GM18909 (cell line): ENCODE measurements around the gene HIPK4.
"Not testable (repeated sequence)": the region's sequence is repeated elsewhere in the genome, so short reads cannot be mapped to it uniquely, and the experiment has no call there.

Experiments
- ATAC-seq: cut with Tn5 transposase; IDR thresholded peaks from one replicate; pipeline ENCODE4 v1.9.1; 2021; ENCODE audit warnings: mild to moderate bottlenecking; ENCODE audit not compliant: unreplicated experiment, poor library complexity

Gene HIPK4

DNA sequence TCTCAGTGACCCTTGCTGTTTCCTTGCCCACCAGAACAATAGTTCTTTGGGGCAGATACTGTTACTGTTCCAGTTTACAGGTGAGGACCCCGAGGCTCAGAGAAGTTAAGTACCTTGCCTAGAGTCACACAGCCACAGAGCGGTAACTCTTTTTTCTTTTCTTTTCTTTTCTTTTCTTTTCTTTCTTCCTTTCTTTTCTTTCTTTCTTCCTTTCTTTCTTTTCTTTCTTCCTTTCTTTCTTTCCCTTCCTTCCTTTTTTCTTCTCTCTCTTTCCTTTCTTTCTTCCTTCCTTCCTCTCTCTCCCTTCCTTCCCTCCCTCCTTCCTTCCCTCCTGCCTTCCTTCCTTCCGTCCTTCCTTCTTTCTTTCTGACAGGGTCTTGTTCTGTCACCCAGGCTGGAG, 28.1 kb upstream of the HIPK4 start:
- no peak for ATAC-seq

DNA sequence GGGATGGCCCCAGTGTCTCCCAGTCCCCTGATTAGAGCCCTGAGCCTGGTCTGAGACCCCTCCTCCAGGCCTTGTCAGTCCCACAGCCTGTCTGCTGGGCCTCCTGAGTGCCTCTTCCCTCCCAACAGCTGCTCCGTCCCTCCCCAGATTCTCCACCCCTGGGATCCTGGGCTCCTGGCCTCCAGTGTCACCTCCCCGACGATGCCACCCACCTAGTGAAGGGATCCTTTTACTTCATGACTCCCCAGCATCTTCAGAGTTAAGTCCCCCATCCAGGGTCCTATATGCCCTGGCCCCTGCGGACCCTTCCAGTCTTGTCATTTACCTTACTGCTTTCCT, 27.6 kb upstream of the HIPK4 start:
- ATAC-seq, result no peak

DNA sequence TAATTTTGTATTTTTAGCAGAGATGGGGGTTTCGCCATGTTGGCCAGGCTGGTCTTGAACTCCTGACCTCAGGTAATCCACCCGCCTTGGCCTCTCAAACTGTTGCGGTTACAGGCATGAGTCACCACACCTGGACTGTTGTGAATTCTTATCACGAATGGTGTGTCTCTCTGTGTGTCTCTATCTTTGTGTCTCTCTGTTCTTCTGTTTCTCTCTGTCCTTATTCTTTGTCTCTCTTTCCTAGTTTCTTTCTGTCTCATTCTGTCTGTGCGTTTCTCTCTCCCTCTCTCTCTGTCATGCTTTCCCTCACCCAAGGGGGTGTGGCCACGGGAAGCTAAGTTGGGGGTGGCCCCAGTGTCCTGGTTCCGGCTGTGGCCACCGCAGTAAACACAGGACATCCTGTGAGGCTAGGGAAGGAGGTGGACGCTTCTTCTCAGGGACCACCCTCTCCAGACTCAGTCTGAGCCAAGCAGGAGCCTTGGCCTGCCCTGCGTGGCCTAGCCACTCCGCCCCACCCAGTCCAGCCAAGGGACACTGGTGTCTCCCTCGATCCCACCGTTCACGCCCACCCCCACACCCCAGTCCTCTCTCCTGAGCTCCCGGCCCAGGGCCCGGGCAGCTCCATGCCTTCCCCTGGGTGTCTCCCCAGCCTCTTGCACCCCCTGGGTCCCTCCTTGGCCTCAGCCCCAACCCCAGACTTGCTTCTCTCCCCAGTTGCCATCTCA, 27.1 kb upstream of the HIPK4 start:
- ATAC-seq, result peak; percentile 24

DNA sequence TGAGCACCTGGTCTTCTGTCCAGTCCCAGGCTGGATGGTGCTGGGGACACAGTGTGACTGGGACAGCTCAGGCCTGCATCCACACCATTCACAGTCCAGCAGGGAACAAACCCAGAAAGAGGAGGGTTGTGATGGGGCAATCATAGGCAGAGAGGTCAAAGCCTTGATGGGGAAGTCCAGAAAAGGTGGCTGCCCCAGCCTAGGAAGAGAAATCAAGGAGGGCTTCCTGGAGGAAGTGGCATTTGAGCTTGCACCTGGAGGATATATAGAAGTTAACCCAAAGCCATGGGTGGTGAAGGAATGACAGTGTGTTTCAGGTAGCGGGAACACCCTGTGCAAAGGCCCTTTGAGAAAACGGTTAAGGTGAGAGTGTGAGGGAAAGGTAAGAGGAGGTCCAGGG, 25.8 kb upstream of the HIPK4 start:
- ATAC-seq, result no peak

DNA sequence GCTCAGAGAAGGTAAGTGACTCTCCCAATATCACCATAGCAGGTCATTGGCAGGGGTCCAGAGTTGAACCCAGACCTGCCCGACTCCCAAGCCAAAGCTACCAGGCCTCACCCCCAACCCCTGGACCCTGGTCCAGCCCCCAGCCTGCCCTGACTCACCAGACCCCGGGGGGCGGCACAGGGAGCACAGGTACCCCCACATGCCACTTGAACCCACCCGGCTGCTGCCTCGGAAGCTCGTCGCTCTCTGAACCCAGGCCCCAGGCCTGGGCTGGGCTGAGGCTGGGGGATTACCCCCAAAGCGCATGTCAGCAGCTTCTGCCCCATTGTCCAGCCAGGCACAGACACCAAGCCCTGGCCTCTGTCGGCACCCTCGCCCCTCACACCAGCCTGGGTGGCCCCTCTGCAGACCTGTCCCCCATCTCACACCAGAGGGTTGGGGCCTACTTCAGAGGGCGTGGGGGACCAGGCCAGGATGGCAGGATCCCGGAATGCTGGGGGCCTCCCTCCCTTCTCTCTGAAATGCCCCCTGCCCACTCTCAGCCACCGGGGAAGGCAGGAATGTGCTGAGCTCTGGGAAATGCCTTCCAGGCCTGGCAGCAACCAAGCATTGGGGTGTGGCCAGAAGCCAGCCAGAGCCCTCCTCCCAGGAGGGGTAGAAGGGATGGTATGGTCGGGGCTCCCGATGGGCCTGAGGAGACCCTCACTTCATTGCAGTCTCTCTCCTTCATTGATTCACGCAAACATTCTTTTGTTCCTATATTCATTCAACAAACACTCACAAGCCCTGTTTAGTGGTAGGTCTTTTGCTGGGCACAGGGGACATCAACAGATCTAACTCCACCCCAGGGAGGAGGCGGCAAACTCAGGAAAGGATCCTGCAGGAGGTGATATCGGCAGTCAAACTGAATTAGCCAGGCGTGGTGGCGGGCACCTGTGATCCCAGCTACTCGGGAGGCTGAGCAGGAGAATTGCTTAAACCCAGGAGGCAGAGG, 24.9 kb upstream of the HIPK4 start:
- ATAC-seq, result no peak

DNA sequence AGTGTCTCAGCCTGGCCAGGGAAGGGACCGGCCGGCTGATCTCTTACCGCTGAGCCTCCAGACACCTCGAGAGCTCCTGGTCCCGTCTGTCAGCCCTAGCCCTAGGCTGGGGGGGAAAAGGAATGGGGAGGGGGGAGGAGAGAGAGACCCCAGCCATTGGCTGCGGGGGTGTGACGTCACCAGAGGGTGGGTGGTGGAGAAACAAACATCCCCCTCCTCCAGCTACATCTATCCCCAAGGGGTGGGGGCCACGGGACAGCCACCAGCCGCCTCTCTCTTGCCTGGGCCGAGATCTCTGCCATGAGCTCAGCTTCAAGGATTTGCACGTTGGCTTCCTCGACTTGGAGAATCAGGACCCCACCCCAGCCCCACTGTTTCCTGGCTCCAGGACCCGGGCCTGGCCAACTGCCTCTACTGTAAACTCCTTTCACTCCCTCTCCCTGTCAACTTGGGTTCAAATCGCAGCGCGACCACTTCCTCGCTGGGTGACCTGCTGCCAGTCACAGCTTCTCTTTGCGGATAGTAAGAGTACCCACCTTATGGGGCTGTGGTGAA, 23.4 kb upstream of the HIPK4 start, which contains the start of gene PRX:
PRX (minus strand) TSS at position 88 of the 555 bp plus-strand sequence. CDS start 5,446 bp downstream, outside the sequence.
- ATAC-seq, result no peak

DNA sequence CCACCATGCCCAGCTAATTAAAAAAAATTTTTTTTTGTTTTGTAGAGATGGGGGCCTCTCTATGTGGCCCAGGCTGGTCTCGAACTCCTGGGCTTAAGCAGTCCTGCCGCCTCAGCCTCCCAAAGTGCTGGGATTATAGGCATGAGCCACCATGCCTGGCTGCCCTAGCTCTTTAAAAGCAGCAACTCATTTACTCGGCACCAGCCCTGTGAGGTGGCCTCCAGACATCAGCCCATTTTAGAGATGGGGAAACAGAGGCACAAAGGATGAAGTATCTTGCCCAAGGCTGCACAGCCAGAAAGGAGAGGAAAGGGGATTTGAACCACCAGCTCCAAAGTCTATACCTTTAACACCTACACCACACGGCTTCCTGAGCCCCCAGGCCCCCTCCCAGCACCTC, 22.9 kb upstream of the HIPK4 start:
- no peak for ATAC-seq

DNA sequence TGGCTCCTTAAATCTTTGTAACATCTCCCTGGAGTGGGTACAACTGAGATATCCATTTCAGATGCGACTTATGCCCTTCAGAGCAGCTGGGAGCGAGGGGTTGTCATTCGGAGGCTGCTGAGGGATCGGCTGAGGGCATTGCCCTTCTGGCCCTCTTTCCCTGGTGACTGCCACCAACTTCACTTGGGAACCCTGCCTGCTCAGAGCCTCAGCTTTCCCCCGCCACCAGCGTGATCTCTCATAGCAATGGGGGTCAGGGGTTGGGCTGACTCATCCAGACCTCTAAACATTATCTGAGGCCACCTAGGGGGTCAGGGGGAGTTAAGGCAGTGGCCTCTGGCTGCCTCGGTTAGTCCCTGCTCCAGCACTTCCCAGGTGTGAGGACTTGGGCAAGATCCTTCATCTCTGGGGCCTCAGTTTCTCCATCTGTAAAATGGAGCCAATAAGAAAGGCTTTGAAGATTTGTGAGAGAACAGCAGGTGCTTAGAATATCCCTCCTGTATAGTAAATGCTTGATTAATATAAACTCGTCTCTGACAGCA, 22.0 kb upstream of the HIPK4 start:
- no peak for ATAC-seq

DNA sequence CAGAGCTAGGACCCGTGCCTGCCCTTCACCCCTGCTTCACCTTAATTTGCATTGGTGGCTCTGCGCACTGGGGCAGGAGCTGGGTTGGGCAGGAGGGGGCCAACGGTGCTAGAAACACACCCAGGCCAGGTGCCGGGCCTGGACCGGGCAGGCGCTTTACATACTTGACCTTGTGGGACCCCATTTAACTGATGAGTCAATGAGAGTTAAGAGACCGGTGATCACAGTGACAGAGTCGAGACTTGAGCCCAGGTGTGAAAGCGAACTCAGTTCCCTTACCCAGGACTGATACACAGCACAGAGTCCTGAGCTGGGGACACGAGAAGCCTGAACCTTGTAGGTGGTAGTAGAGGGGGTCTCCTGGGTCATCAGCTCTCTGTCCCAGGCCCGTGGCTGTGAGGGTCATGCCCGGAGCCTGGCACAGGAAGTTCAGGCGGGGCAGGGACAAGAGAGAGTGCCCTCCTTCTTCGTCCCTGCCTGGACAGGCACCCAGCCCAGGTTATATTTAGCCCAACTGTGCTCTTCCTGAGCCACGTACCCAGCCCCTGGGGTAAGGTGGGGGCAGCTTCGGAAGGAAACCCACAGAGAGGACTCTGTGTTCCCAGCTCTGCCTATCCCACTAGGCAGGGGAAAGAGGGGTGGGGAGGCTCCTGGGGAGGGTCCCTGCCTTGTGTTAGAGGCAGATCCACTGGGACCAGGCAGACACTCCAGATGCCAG, 21.3 kb upstream of the HIPK4 start:
- ATAC-seq, result no peak

DNA sequence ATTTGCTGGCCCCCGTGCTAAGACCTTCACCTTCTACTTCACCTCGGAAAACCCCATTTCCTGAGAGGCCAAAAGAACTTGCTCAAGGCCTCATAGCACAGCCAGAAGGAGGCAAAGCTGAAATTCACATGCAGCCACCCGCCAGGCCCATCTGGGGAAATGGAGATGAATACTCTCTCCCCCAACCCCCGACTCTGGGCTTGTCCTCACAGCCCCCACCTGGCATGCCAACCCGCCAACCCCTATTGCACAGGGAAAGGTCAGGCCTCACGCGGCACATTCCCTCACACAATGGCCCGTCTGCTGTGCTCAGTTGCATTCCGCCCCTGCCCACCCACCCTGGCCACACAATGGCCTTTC, 20.0 kb upstream of the HIPK4 start:
- no peak for ATAC-seq

DNA sequence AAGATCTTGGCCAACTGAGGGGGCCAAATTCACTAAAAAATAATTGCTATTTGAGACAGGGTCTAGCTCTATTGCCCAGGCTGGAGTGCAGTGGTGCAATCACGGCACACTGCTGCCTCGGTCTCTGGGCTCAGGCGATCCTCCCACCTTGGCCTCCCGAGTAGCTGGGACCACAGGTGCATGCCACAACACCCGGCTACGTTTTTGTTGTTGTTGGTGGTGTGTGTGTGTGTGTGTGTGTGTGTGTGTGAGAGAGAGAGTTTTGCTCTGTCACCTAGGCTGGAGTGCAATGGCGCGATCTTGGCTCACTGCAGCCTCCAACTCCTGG, 18.6 kb upstream of the HIPK4 start:
- not testable (repeated sequence) for ATAC-seq

DNA sequence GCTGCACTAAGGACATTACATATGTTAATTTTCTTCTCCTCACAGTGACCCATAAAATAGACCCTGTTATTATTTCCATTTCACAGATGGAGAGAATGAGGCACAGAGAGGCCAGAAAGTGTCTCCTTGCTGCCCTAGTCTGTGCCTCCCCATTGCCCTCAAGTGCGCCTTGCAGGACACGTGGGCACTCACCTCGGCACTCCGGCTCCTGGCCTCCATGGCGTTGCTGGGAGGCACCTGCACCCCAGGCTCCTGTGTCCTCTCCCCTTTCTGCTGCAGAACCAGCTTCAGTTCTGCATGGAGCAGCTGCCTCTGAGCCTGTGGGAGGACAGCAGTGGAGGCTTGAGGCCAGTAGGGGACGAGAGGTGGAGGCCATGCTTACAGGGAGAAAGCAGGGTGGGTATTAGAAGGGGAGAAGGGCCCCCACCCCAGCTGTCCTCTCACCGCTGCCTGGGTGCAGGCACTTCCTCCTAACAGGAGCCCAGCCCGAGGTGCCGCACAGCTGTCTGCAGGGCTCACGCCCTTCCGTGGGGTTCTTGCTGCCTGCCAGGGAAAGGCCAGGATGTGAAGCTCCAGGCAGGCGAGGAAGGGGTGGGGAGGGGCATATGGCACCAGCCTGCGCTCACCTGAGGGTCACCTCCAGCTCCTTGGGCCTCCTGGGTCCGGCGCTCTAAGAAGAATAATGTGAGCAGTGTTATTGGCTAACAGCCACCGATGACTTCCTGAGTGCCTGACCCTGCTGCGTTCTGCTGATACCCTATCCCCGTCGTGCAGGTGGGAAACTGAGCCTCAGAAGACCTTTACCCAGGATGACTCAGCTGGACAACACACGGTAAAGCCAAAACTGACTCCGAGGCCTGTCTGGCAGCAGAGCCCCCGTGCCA, 18.0 kb upstream of the HIPK4 start:
- no peak for ATAC-seq

DNA sequence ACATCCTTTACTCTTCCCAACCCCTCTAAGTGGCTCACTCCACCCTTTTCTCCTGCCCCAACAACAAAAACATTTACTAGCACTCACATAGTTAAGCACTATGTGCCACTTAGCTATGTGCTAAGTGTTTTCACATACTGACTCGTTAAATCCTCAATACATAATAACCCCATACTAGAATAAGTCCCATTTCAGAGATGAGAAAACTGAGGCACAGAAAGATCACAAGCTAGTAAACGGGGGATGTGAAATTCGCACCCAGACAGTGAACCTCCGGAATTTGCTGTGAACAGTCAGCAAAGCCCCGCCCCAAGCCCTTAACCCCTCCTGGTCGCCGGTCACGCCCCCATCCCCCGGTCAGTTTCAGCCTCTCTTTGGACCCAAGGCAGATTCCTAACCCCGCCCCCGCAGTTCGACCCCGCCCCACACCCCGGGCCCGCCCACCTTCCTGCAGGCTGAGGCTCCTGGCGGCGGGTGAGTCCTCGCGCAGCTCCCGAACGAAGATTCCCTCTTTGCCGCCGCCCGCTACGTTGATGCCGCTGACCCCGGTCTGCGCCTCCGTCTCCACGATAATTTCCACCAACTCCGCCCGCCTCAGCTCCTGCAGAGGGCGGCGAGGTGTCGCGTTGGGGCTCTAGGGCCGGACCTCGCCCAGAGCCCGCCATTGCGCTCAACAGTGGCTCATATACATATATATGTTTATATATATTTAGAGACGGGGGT, 13.4 kb upstream of the HIPK4 start:
- peak; percentile 58 for ATAC-seq

DNA sequence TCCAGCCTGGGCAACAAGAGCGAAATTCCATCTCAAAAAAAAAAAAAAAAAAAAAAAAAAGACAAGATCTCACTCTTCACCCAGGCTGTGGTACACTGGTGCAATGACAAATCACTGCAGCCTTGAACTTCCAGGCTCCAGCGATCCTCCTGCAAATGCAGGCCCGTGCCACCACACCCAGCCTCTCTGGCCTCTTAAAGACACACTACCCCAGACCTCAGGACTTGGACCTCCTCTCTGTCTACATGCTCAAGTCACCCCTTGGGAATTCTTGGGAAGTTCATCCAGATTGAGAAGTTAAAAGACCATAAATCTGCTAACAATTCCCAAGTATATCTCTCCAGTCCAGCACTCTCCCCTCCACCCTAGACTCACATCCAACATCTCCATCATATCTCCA, 10.6 kb upstream of the HIPK4 start:
- ATAC-seq, result no peak

DNA sequence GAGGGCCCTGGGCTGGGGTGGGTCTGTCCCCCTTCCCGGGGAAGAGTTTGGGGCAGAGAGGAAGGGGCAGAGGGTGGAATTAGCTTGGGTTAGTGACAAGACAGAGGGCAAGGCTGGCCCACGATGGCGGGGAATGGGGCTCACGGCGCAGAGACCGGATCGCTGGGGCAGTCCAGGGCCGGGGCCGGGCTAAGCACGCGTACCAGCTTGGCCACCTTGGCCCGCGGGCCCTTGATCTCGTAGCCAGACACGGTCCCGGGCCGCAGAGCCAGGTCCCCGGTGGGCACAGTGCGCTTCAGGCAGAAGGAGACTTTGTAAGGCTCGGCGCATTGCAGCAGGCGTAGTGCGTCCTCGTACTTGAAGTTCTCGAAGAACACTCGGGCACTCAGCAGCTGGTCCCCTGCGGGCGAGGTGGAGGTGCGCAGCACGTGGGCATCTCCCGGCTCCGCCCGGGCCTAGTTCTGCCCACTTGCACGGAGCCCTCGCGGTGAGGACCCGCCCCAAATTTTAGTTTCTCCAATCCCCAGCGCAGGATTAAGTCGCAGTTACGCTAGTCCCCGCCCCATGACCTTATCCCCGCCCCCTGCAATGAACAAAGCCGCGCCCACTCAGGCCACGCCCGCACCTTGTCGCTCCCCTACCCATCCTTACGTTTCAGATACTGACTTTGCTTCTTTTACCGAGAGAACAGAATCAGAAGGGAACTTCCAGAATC, 8.6 kb upstream of the HIPK4 start:
- no peak for ATAC-seq

DNA sequence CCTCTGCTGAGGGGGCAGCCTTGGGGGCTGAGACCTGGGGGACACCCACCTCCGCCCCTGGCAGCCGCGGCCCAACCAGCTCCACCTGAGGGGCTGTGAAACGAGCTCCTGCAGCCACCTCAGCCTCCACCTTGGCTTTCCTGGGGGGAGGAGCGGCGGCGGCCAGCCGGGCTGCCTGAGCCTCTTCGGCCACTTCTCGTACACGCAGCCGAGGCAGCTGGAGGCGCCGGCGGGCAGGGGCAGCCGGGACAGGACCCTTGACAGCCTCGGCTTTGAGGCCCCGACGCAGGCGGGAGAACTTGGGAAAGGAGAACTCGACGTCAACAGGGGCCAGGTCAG, 7.6 kb upstream of the HIPK4 start:
- no peak for ATAC-seq

DNA sequence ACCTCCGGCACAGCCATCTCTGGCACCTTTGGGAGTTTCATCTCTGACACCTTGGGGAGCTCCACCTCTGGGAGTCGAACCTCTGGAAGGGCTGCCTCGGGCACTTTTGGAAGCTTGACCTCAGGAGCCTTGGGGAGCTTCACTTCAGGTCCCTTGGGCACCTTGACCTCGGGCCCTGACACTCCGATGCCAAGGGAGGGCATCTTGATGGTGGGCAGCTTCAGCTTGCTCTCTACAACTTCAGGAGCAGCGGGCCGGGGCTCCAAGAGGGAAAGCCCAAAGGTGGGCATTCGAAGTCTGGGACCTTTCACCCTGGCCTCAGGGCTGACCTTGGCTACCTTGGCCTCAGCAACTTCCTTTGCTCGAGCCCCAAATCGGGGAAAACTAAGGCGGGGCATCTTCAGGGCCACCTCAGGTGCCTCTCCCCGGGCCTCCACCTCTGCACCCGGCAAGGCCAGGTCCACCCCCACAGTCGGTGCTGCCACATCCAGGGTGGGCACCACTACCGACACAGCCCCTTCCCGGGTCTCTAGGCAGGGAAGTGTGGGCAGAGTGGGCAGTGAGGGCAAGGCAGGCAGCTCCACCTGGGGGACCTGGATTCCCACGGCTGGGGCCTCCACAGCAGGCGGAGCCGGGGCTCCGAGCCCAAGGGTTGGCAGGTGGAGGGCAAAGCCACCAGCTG, 7.0 kb upstream of the HIPK4 start:
- no peak for ATAC-seq

DNA sequence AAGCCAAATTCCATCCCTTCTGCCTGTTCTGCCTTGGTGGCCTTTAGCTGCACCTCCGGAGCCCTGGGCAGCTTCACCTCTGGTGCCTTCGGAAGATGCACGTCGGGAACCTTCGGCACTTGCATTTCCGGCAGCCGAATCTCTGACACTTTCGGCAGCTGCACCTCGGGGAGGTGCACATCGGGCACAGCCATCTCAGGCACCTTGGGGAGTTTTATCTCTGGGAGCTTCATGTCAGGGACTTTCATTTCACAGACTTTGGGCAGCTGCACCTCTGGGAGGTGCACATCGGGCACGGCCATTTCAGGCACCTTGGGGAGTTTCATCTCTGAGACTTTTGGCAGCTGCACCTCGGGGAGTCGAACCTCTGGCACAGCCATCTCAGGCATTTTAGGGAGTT, 6.0 kb upstream of the HIPK4 start:
- no peak for ATAC-seq
